Activated T-cell treated with anti-CD3 and anti-CD28 coated beads, Interleukin-2, amount 50 U/mL, for 72 hours (primary cell): Measurements from ENCODE around the gene IREB2. TPM values are rescaled to one million over a fixed set of nuclear protein-coding genes. Genes with fewer than 3 reads are reported as not detected.
A peak's percentile ranks its signal among the peaks of the same experiment; 100 is the strongest.

ENCODE experiments used
- ATAC-seq, 2 donors: fragments of 150-1000 bp; cut with Tn5 transposase; replicated peaks in 1 of 2; 2 replicates each; pipeline ENCODE4 v1.10.0; 2021; ENCODE audit warnings: moderate library complexity in 2 of 2, mild to moderate bottlenecking in 1 of 2
- DNase-seq, 2 donors: peaks; one replicate each; pipeline ENCODE4 v3.0.0; 2021 to 2022; ENCODE audit warnings: mixed read lengths in 1 of 2
- H3K27ac Mint-ChIP-seq: one replicate; pipeline ENCODE4 v1.8.0; 2022; ENCODE audit warnings: mild to moderate bottlenecking, moderate library complexity, mixed read lengths
- H3K27me3 Mint-ChIP-seq: one replicate; pipeline ENCODE4 v1.8.0; 2022; ENCODE audit warnings: low read depth, mixed read lengths
- H3K36me3 Mint-ChIP-seq, 2 donors: one replicate each; pipeline ENCODE4 v1.8.0; 2022; ENCODE audit warnings: mixed read lengths in 2 of 2, mild to moderate bottlenecking in 1 of 2; ENCODE audit not compliant: insufficient read depth in 2 of 2
- H3K4me1 Mint-ChIP-seq: one replicate; pipeline ENCODE4 v1.8.0; 2022; ENCODE audit warnings: low read depth, mixed read lengths
- H3K4me3 Mint-ChIP-seq, 2 donors: one replicate each; pipeline ENCODE4 v1.8.0; 2022; ENCODE audit warnings: mild to moderate bottlenecking in 2 of 2, mixed read lengths in 2 of 2, moderate library complexity in 2 of 2
- H3K9me3 Mint-ChIP-seq, 2 donors: one replicate each; pipeline ENCODE4 v1.8.0; 2022; ENCODE audit warnings: mixed read lengths in 2 of 2
- total RNA-seq, 2 donors: library from RNA; stranded (reverse); gene quantifications; one replicate each; pipeline ENCODE4 v1.2.3, GENCODE V29; 2022

The IREB2 gene
- total RNA-seq, 2 donors from 2014 or later = 64.1 to 72.2 TPM

DNA sequence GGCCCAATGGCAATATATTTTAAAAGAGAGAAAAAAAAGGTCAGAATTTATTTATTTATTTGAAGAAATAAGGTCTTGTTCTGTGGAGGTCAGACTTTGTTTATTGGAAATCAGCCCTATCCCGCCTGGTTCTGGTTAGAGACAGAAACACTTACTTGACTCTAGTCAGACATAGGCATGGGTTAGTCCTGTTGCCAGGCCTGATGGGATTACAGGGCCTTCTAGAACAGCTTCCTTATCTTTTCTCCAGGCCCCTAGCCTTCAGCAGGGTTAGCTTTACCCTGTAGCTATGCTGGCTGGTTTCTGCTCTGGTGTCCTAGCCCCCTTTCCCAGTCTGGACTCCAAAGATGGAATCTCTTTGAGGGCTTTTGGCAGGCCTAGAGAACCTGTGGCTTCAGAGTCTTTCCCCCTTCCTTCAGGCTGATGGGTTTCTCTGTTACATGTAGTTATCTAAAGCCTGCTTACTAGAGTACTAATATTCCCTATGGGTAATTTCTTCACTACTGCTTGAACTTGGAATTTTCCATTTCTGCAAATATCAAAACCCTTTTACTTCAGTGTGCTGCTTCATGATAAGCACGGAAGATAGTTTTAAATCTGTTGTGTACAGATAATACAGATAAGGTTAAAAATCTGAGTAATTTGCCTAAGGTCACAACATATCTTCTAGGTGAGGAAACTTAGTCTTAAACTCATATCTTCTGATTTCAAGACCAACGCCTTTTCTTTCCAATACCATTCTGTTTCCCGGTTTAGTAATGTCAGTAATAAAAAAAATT is 10.6 kb downstream of the IREB2 start:
- no peak overlapping the region for H3K4me3 Mint-ChIP-seq
- peaks cover 65% of the 10 kb centered on the region for H3K4me1 Mint-ChIP-seq
- no peak for ATAC-seq
- no peaks in the 10 kb centered on the region for H3K27me3 Mint-ChIP-seq
- DNase-seq = no peak
- no peak overlapping the region for H3K27ac Mint-ChIP-seq
- H3K9me3 Mint-ChIP-seq = no peaks in the 10 kb centered on the region
- H3K36me3 Mint-ChIP-seq = peaks cover 8 to 40% of the 10 kb centered on the region in 2 donors

DNA sequence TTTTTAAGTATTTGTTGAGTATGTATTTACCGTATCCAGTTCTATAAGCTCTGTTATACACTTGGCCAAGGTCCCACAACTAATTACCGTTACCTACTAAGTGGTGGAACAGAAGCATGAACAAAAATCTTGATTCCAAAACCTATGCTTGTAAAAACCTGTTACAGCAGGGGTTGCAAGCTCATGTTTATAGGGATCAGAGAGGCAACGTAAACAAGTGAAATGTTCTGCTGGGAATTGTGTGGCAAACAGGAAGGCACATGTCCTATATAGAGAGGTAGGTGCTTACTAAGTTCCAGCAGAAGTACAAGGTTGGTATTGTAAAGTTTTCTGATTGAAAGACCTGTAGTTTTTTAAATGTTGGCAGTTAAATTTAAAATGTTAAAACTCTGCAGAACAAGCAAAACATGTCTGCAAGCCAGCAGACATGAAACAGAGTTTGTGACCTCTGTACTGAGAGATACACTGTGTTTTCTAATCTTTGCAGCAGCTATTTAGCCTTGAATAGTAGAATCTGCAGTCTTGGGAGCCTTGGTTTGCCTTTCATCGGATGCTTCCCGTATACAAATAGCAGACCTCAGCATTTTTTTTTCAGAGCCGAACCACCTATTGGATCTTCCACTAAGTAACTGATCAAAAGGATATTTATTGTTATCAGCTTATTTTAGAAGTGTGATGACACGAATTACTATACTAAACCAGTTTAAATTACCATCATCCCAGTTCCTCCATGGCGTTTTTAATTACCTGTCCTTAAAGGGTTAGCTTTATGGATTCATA is 11.4 kb downstream of the IREB2 start:
- no peaks in the 10 kb centered on the region for H3K9me3 Mint-ChIP-seq
- ATAC-seq (no peak), DNase-seq (no peak)
- H3K27ac Mint-ChIP-seq = no peak overlapping the region
- H3K36me3 Mint-ChIP-seq = peaks cover 5 to 37% of the 10 kb centered on the region in 2 donors
- peaks cover 65% of the 10 kb centered on the region for H3K4me1 Mint-ChIP-seq
- H3K4me3 Mint-ChIP-seq = no peak overlapping the region
- no peaks in the 10 kb centered on the region for H3K27me3 Mint-ChIP-seq

DNA sequence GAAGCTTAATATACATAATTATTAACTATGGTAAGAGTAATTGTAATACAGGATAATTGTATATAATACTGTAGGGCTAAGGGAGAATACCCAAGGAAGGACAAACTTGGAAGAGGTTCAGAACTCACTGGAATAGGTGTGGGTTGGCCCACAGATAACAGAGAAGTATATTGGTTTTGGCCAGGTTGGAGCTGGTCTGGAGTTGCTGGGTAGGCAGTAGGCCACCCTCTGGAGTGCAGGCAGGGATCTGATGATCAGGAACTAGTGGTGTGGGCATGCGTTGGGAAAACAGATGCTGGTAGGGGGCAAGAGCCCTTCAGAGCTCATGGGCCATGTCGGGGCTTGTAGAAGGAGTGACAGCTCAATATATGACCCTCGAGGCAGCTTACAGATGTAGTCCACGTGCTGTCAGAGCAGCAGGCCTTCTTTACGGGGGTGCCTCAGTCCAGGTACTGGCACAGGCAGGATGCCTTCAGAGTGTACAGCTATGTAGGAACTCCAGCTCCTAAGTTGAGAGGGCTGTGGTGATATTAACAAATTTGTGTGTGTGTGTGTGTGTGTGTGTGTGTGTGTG is 12.4 kb downstream of the IREB2 start:
- H3K27ac Mint-ChIP-seq = no peak overlapping the region
- no peaks in the 10 kb centered on the region for H3K27me3 Mint-ChIP-seq
- H3K4me1 Mint-ChIP-seq = peaks cover 65% of the 10 kb centered on the region
- ATAC-seq (no peak), DNase-seq (no peak)
- H3K36me3 Mint-ChIP-seq = peaks cover 5 to 37% of the 10 kb centered on the region in 2 donors
- H3K9me3 Mint-ChIP-seq = no peaks in the 10 kb centered on the region
- no peak overlapping the region for H3K4me3 Mint-ChIP-seq

DNA sequence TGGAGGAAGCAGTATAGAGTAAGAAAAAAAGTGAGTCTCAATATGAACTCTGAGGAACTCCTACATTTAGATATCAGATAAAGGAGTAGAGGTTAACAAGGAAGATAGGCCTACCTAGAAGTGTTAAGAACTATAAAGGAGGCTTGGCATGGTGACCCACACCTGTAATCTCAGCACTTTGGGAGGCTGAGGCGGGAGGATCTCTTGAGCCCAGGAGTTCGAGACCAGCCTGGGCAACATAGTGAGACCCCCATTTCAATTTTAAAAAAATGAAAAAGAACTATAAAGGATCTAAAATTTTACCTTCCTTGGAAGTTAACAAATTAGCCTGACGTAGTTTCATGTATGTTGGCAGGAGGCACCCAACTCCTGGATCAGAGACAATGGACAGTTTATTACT is 14.5 kb downstream of the IREB2 start:
- Mint-ChIP-seq H3K36me3 (peaks cover 2 to 26% of the 10 kb centered on the region in 2 donors), H3K27ac (peak overlapping the region; percentile 43)

DNA sequence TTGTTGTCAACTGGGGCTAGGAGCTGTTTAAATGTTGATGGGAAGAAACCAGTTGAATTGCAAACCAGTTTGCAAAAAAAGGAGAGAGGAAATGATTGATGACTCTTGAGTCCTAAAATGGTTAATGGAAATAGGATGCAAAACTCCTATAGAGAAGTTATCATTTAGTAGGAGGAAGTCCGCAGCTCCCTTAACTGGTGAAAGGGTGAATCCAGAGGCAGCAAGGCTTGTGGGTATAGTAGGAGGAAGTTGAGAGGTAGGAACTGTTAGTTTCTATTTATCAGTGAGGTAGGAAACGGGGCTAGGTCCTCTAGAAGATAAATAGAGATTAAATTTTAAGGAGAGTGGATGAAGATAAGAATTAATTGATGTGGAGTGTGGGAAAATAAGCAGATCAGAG is 15.4 kb downstream of the IREB2 start:
- DNase-seq = no peak

More for the DNA sequence above, 14.5 kb downstream of the IREB2 start:
- ATAC-seq (no peak), DNase-seq (no peak)
- Mint-ChIP-seq H3K4me3 (no peak overlapping the region), H3K4me1 (peaks cover 69% of the 10 kb centered on the region), H3K9me3 (no peaks in the 10 kb centered on the region), H3K27me3 (no peaks in the 10 kb centered on the region)

DNA sequence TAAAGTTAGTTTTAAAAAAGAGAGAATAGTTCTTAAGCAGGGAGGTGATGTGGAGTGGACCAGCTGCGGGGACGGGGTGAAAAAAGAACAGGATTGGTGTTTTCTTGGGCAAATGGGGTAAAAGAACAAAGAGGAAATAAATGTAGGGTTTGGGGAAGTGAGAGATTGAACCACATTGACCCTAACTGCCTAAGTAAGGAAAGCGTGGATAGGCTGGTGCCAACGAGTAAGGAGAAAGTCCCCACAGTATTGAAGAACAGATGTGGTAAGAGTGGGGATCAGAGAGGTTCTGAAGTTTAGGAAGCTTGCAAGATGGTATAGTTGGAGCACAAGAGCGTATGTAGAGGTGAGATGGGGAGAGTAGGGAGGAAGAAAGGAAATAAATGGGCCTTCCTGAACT is 17.0 kb downstream of the IREB2 start:
- Mint-ChIP-seq H3K4me3 (no peak overlapping the region), H3K4me1 (peaks cover 76% of the 10 kb centered on the region)

More for the DNA sequence above, 15.4 kb downstream of the IREB2 start:
- peaks cover 0 to 21% of the 10 kb centered on the region in 2 donors for H3K36me3 Mint-ChIP-seq
- peaks cover 66% of the 10 kb centered on the region for H3K4me1 Mint-ChIP-seq
- H3K27me3 Mint-ChIP-seq = no peaks in the 10 kb centered on the region
- no peaks in the 10 kb centered on the region for H3K9me3 Mint-ChIP-seq
- peak overlapping the region; percentile 93 for H3K27ac Mint-ChIP-seq
- peak overlapping the region; percentile 4 to 23 for H3K4me3 Mint-ChIP-seq
- ATAC-seq = no peak

DNA sequence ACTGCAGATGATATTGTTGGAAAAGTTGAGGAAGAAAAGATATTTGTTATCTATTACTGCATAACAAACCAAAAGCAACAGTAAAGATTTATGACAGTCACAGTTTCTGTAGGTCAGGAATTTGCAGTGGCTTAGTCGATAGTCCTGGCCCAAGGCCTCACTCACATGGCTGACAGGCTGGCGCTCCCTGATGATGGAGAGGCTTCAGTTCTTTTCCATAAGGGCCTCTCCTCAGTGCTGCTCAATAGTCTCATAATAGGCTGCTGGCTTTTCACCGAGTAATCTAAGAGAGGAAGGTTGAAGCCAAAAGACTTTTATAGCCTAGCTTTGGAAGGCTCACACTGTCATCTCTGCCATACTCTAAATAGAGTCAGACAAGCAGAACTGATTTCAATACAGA is 17.7 kb downstream of the IREB2 start:
- no peaks in the 10 kb centered on the region for H3K9me3 Mint-ChIP-seq
- H3K27ac Mint-ChIP-seq = no peak overlapping the region
- peak in 1 of 2 donors; percentile 21 for ATAC-seq
- no peak overlapping the region for H3K4me3 Mint-ChIP-seq
- no peaks in the 10 kb centered on the region for H3K27me3 Mint-ChIP-seq
- no peak for DNase-seq
- H3K4me1 Mint-ChIP-seq = peaks cover 75% of the 10 kb centered on the region
- H3K36me3 Mint-ChIP-seq = peaks cover 0 to 19% of the 10 kb centered on the region in 2 donors

More for the DNA sequence above, 17.0 kb downstream of the IREB2 start:
- ATAC-seq (no peak), DNase-seq (no peak)
- Mint-ChIP-seq H3K27me3 (no peaks in the 10 kb centered on the region), H3K27ac (no peak overlapping the region), H3K36me3 (peaks cover 0 to 24% of the 10 kb centered on the region in 2 donors), H3K9me3 (no peaks in the 10 kb centered on the region)

DNA sequence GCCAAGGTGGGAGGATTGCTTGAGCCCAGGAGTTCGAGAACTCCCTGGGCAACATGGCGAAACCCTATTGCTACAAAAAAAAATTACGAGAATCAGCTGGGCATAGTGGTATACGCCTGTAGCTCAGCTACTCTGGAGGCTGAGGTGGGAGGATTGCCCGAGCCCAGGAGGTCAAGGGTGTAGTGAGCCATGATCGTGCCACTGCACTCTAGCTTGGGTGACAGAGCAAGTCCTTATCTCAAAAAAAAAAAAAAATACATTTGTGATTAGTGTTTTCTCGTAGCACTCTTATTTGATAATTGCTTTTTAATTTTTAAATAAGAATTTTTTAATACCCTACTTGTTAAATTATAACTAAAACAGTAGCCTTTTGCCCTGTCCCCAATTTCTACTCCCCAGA is 18.4 kb downstream of the IREB2 start:
- Mint-ChIP-seq H3K27me3 (no peaks in the 10 kb centered on the region), H3K27ac (peak overlapping the region; percentile 36), H3K36me3 (peaks cover 0 to 19% of the 10 kb centered on the region in 2 donors), H3K4me3 (no peak overlapping the region), H3K4me1 (peaks cover 80% of the 10 kb centered on the region), H3K9me3 (no peaks in the 10 kb centered on the region)
- DNase-seq (no peak), ATAC-seq (no peak)

DNA sequence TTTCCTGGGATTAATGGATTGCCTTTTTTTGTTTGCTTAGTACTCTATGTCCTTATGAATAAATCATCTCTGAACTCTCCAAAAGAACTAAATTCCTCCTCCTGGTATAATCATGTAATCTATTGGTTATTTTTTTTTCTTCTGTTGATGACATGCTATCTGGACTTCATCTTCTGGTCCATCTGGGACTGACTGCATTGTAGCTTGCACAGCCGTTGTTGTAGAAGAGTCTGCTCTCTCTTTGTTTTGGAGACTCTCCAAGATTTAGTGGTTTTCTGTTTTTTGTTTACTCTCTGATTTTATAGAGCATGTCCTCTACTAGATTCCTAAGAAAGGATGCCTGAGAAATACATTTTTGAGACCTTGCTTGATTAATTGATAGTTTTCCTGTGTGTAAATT is 19.1 kb downstream of the IREB2 start:
- H3K4me3 Mint-ChIP-seq = peak overlapping the region in 1 of 2 donors; percentile 7
- peak overlapping the region; percentile 17 for H3K27ac Mint-ChIP-seq
- no peaks in the 10 kb centered on the region for H3K9me3 Mint-ChIP-seq
- H3K4me1 Mint-ChIP-seq = peaks cover 75% of the 10 kb centered on the region
- DNase-seq (no peak), ATAC-seq (no peak)
- H3K27me3 Mint-ChIP-seq = no peaks in the 10 kb centered on the region
- H3K36me3 Mint-ChIP-seq = peaks cover 0 to 15% of the 10 kb centered on the region in 2 donors

DNA sequence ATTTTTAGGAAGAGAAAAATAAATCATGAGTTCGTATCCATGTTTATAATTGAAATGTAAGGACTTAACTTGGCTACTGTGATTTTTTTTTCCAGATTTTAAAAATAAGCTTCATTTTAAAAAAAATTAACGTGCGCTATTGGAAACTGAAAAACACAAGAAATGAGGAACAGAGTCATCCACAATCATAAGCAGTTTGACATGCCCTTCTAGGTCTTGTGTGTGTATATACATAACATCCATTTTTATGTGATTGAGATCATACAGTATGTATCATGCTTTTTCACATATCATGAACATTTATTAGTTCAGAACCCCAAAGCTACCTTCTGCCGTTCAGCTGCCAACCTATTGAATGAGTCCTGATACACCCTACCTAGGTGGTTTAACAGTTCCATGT is 22.7 kb downstream of the IREB2 start:
- no peaks in the 10 kb centered on the region for H3K9me3 Mint-ChIP-seq
- no peaks in the 10 kb centered on the region for H3K27me3 Mint-ChIP-seq
- ATAC-seq = no peak
- DNase-seq = no peak
- peaks cover 1 to 25% of the 10 kb centered on the region in 2 donors for H3K36me3 Mint-ChIP-seq
- H3K4me1 Mint-ChIP-seq = peaks cover 39% of the 10 kb centered on the region
- no peak overlapping the region for H3K4me3 Mint-ChIP-seq
- H3K27ac Mint-ChIP-seq = peak overlapping the region; percentile 35

DNA sequence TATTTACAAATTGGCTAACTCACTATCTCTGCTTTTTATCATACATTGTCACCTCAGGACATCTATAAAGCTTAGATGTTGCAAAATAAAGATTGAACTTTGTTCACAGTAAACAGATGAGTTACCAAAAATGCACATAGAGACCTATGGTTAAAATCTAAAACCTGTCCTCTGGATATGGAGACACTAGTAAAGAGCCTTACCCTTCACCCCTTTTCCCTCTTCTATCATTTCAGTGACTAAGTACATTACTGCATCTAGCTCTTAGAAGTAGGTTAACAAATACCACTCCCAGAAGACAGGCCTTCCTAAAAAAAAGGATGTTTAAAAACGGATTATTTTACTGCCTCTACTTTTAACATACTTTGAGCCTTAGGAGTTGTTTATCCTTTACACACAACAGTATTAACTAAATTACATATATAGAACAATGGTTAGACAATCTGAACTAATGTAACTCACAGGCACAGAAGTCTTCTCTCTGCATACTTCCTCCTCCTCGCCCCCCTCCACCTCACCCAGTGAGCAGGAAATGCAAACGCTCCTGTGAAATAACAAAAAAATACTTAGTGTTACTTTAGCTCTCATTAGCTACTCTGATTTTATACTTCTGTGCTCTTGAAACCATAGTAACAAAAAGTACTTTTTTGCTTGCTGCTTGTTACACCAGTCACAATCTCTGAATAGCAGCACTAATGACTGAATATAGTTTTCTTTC is 23.3 kb downstream of the IREB2 start:
- H3K27ac Mint-ChIP-seq = peak overlapping the region; percentile 35
- peaks cover 1 to 26% of the 10 kb centered on the region in 2 donors for H3K36me3 Mint-ChIP-seq
- no peak overlapping the region for H3K4me3 Mint-ChIP-seq
- no peaks in the 10 kb centered on the region for H3K27me3 Mint-ChIP-seq
- H3K4me1 Mint-ChIP-seq = peaks cover 34% of the 10 kb centered on the region
- no peaks in the 10 kb centered on the region for H3K9me3 Mint-ChIP-seq
- DNase-seq = no peak
- no peak for ATAC-seq

DNA sequence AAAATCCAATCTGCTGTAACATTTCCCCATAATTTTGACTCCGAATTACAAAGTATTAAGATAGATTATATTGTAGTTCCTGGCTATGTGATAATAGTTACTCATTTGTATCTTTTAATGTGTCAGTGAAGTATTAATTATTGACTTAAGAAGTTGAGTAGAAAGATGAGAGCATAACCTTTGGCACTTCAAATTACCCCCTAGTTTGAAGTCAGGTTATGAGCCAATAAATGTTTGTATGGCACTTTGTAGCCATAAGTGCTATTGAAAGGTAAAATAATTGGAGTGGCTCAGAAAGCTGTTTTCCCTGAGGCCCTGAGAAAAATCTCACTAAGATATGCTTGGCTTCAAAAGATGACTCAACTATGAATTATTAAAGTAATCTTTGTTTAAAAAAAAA is 31.0 kb downstream of the IREB2 start:
- ATAC-seq (no peak), DNase-seq (no peak)
- H3K4me1 Mint-ChIP-seq = no peaks in the 10 kb centered on the region
- H3K36me3 Mint-ChIP-seq = peaks cover 1 to 26% of the 10 kb centered on the region in 2 donors
- H3K27me3 Mint-ChIP-seq = no peaks in the 10 kb centered on the region
- H3K9me3 Mint-ChIP-seq = no peaks in the 10 kb centered on the region
- no peak overlapping the region for H3K27ac Mint-ChIP-seq
- H3K4me3 Mint-ChIP-seq = no peak overlapping the region
